ENCODE measurements around the gene NOM1. TPM values are rescaled to one million over a fixed set of nuclear protein-coding genes. Genes with fewer than 3 reads are reported as not detected.

The NOM1 gene
- total and polyA plus RNA-seq, 2 experiments from 2014 or later = 17.7 to 36.5 TPM

- H3K27me3 Mint-ChIP-seq (ENCODE audit: insufficient read depth, low read depth, poor library complexity) = no peaks in the 10 kb centered on the region
Observed at GRCh38 chr7:156906200-156906649, 43.3 kb upstream of the NOM1 start.

More at GRCh38 chr7:156906200-156906649, 43.3 kb upstream of the NOM1 start:
- no peaks in the 10 kb centered on the region for H3K27me3 ChIP-seq (ENCODE audit: insufficient read depth)
- no peaks in the 10 kb centered on the region for H3K9me2 ChIP-seq (ENCODE audit: insufficient read depth)
- Mint-ChIP-seq H3K4me1 (no peaks in the 10 kb centered on the region), H3K4me3 (no peak overlapping the region), H3K27ac (no peak overlapping the region), H3K36me3 (ENCODE audit: low read depth) (no peaks in the 10 kb centered on the region), H3K9me3 (0 out of 3 replicates have a peak, but pooled peaks cover 2% of the 10 kb centered on the region)
- H3F3A ChIP-seq (replicated peaks; ENCODE audit: low read depth) = no peaks in the 10 kb centered on the region
- H3K79me2 ChIP-seq (replicated peaks; ENCODE audit: insufficient read depth) = no peaks in the 10 kb centered on the region
- H4K20me1 ChIP-seq (replicated peaks; ENCODE audit: insufficient read depth) = no peaks in the 10 kb centered on the region
- no peak overlapping the region for H2AFZ ChIP-seq
- TF ChIP-seq CREB1 (CRISPR knock-in tag; IDR thresholded peaks at IDR 0.05; ENCODE audit: low read depth) = no peak
- no peak for TF ChIP-seq ZNF462 (CRISPR knock-in tag; IDR thresholded peaks at IDR 0.05)
- no peak for TF ChIP-seq CTCF (conservative IDR thresholded peaks at IDR 0.05; ENCODE audit: low read depth in 2 of 2)
- TF ChIP-seq POLR2AphosphoS5 (IDR thresholded peaks at IDR 0.05; ENCODE audit: low read depth) = no peak
- TF ChIP-seq ZNF114 (CRISPR knock-in tag; IDR thresholded peaks at IDR 0.05) = no peak
- no peak for TF ChIP-seq EZH2 (IDR thresholded peaks at IDR 0.05; ENCODE audit: low read depth, unreplicated experiment)
- no peak for TF ChIP-seq EZH2phosphoT487 (IDR thresholded peaks at IDR 0.05; ENCODE audit: unreplicated experiment)
- TF ChIP-seq STAT1 (IDR thresholded peaks at IDR 0.05; ENCODE audit: unreplicated experiment) = no peak
- TF ChIP-seq ETS1 (IDR thresholded peaks at IDR 0.05) = no peak
- no peak for TF ChIP-seq JUNB (IDR thresholded peaks at IDR 0.05; ENCODE audit: unreplicated experiment)
- no peak overlapping the region for H3K27ac ChIP-seq (ENCODE audit: low read depth)
- ATAC-seq (no peak), DNase-seq (ENCODE audit: low spot score) (no peak)
- no peak overlapping the region for H3K4me2 ChIP-seq
- H3K4me3 ChIP-seq = no peak overlapping the region
- no peaks in the 10 kb centered on the region for H3K4me1 ChIP-seq (ENCODE audit: insufficient read depth)
- H3K36me3 ChIP-seq (ENCODE audit: insufficient read depth) = no peaks in the 10 kb centered on the region

Measured in GM23338 (cell line).